ENCODE results near the gene KANSL1.

DNA sequence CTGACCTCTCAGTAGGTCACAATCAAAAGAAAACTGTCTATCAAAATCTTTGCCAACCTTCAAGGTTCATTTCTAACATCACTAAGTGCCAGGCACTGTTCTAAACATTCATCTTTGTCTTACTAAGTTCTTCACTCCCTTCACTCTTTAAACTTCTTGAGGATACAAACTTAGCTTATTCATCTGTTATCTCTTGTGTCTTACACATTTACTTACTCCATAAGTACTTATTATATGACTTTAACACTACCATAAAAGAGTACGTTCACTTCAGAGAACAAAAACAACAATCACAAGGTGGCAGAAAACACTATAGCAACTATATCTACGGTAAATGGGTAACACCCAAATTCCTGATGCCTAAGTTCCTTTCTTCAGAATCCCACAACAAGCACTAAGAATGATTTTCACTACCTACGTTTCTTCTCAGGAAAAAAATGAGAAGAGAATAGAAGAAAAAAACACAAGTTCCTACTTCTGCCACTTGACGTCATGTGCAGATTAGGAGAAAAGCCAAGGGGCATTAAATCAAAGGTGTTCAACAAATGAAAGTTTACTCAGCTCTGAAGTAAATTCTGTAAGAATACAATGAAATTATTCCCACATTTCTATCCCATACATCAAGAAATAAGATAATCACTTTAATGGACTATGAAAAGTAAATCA, 29.2 kb downstream of the KANSL1 start:
- TF ChIP-seq, protein P1, sequence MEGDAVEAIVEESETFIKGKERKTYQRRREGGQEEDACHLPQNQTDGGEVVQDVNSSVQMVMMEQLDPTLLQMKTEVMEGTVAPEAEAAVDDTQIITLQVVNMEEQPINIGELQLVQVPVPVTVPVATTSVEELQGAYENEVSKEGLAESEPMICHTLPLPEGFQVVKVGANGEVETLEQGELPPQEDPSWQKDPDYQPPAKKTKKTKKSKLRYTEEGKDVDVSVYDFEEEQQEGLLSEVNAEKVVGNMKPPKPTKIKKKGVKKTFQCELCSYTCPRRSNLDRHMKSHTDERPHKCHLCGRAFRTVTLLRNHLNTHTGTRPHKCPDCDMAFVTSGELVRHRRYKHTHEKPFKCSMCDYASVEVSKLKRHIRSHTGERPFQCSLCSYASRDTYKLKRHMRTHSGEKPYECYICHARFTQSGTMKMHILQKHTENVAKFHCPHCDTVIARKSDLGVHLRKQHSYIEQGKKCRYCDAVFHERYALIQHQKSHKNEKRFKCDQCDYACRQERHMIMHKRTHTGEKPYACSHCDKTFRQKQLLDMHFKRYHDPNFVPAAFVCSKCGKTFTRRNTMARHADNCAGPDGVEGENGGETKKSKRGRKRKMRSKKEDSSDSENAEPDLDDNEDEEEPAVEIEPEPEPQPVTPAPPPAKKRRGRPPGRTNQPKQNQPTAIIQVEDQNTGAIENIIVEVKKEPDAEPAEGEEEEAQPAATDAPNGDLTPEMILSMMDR (IDR thresholded peaks at IDR 0.05), result no peak
- TF ChIP-seq POLR2A (IDR thresholded peaks at IDR 0.05), result no peak
